DMS53 treated with DMSO at 0.1 percent for 48 hours (cell line): ENCODE results near the gene HAPLN2.
"Not testable (repeated sequence)": the region's sequence is repeated elsewhere in the genome, so short reads cannot be mapped to it uniquely, and the experiment has no call there.

Experiments
- DNase-seq: peaks from one replicate; lab custom pipeline; 2025; ENCODE audit not compliant: unreplicated experiment; lab: John Stamatoyannopoulos, UW

The HAPLN2 gene

GRCh38 chr1:156591432-156592157, 27.6 kb upstream of the HAPLN2 start, which contains the start of gene NAXE:
NAXE (plus strand) TSS chr1:156591776; CDS start chr1:156591805, 29 bp downstream.
- peak; percentile 73 for DNase-seq

GRCh38 chr1:156592158-156592909, 26.9 kb upstream of the HAPLN2 start:
- no peak for DNase-seq

GRCh38 chr1:156592910-156593660, 26.1 kb upstream of the HAPLN2 start:
- DNase-seq, result peak; percentile 84

GRCh38 chr1:156593661-156593989, 25.6 kb upstream of the HAPLN2 start:
- DNase-seq, result no peak

GRCh38 chr1:156594190-156594589, 25.0 kb upstream of the HAPLN2 start:
- no peak for DNase-seq

GRCh38 chr1:156595016-156595415, 24.2 kb upstream of the HAPLN2 start:
- DNase-seq, result no peak

GRCh38 chr1:156596426-156596825, 22.8 kb upstream of the HAPLN2 start:
- no peak for DNase-seq

- DNase-seq, result no peak
Observed at GRCh38 chr1:156598125-156598524, 21.1 kb upstream of the HAPLN2 start.

GRCh38 chr1:156598731-156599432, 20.3 kb upstream of the HAPLN2 start:
- no peak for DNase-seq

GRCh38 chr1:156599811-156600210, 19.4 kb upstream of the HAPLN2 start:
- DNase-seq, result no peak

GRCh38 chr1:156600733-156601121, 18.5 kb upstream of the HAPLN2 start:
- DNase-seq, result no peak

- DNase-seq, result peak; percentile 60
Observed at GRCh38 chr1:156601122-156601830, 17.9 kb upstream of the HAPLN2 start, which contains the start of gene GPATCH4. GPATCH4 (minus strand) TSS chr1:156601479.

- DNase-seq, result no peak
Observed at GRCh38 chr1:156601892-156602291, 17.3 kb upstream of the HAPLN2 start.

- DNase-seq, result no peak
Observed at GRCh38 chr1:156602557-156602993, 16.6 kb upstream of the HAPLN2 start.

- not testable (repeated sequence) for DNase-seq
Observed at GRCh38 chr1:156607344-156607743, 11.9 kb upstream of the HAPLN2 start.

GRCh38 chr1:156608036-156608674, 11.1 kb upstream of the HAPLN2 start:
- DNase-seq, result peak; percentile 87

GRCh38 chr1:156608981-156609380, 10.2 kb upstream of the HAPLN2 start:
- peak; percentile 42 for DNase-seq

- DNase-seq, result not testable (repeated sequence)
Observed at GRCh38 chr1:156610072-156610471, 9.1 kb upstream of the HAPLN2 start.

GRCh38 chr1:156612666-156613065, 6.5 kb upstream of the HAPLN2 start:
- no peak for DNase-seq

GRCh38 chr1:156615946-156616345, 3.3 kb upstream of the HAPLN2 start:
- DNase-seq, result no peak
